HepG2 (cell line): Measurements from ENCODE around the gene FDPS.

Experiments
- CTCF ChIP-seq: sonication (generic); formaldehyde crosslinking; IDR thresholded peaks from 2 replicates; pipeline ENCODE4 v1.5.0; 2020; ENCODE audit warnings: mild to moderate bottlenecking, missing genetic modification reagents, moderate library complexity
- PCBP2 ChIP-seq: fragments of 200-400 bp; formaldehyde crosslinking; optimal IDR thresholded peaks from 2 replicates; pipeline ENCODE3; 2018; ENCODE audit warnings: low read length, low read depth; ENCODE audit not compliant: poor library complexity, severe bottlenecking
- SMC3 ChIP-seq: IDR thresholded peaks from 2 replicates; pipeline ENCODE4 v1.6.1; 2011; ENCODE audit warnings: low read length, improper control_type of control experiment
- ZHX1 ChIP-seq: sonication (generic); formaldehyde crosslinking; IDR thresholded peaks from 2 replicates; pipeline ENCODE4 v1.8.1; 2022; ENCODE audit warnings: low read depth, mild to moderate bottlenecking, missing genetic modification reagents
- ZKSCAN5 ChIP-seq: sonication (generic); formaldehyde crosslinking; IDR thresholded peaks from 2 replicates; pipeline ENCODE4 v1.5.1; 2020; ENCODE audit warnings: mild to moderate bottlenecking, missing genetic modification reagents
- ZKSCAN8 ChIP-seq: IDR thresholded peaks from 2 replicates; pipeline ENCODE4 v1.6.1; 2016; ENCODE audit warnings: borderline replicate concordance, missing genetic modification reagents, missing compliant biosample characterization

- TF ChIP-seq ZHX1: no peak
- TF ChIP-seq SMC3: no peak
- TF ChIP-seq CTCF (CRISPR knock-in tag): no peak
- no peak for TF ChIP-seq ZKSCAN8
- TF ChIP-seq ZKSCAN5: no peak
- no peak for TF ChIP-seq PCBP2
Observed at GRCh38 chr1:155287987-155288543, 20.6 kb upstream of the FDPS start.
